ENCODE results near the gene DMRTA1. TPM values are rescaled to one million over a fixed set of nuclear protein-coding genes. Genes with fewer than 3 reads are reported as not detected.

The DMRTA1 gene
- total and polyA plus RNA-seq, 2 donors (not counting 3 experiments of a cell fraction or from before 2014, with no cell fraction given) = 0.19 to 2.1 TPM

DNA sequence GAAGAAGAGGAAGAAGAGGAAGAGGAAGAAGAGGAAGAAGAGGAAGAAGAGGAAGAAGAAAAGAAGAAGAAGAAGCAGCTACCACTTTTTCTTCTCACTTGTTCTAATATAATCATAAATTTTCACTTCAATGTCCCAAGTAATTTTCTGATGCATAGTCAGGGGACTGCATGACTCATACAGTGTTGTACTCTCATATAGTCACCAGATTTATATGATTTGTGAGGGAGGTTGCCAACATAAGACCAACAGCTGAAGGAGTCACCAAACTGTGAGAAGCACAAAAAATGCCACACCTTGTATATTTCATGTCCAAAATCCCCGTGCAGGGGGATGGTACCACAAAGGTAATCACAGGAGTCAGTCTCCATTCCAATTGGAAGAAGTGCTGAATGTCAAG is 32.7 kb upstream of the DMRTA1 start:
- no peak overlapping the region for H3K4me2 ChIP-seq (ENCODE audit: insufficient read depth, low read length)
- H4K20me1 ChIP-seq (replicated peaks; ENCODE audit: control insufficient read depth, extremely low read depth, insufficient read depth, low read length) = no peaks in the 10 kb centered on the region
- H3K4me3 ChIP-seq (replicated peaks in 1 of 3; ENCODE audit: insufficient read depth in 1 of 3, low read depth in 1 of 3, low read length in 3 of 3) = no peak overlapping the region
- H3K9me3 ChIP-seq (replicated peaks; ENCODE audit: control insufficient read depth, insufficient read depth, low read length) = no peaks in the 10 kb centered on the region
- ChIA-PET CTCF (no interaction called here), POLR2A (no interaction called here)
- H2AFZ ChIP-seq (ENCODE audit: low read depth, low read length) = peak overlapping the region; percentile 3
- DNase-seq (ENCODE audit: low read depth, low spot score) (peak; percentile 9), FAIRE-seq (no peak)
- H3K4me1 ChIP-seq (ENCODE audit: control insufficient read depth, extremely low read depth, insufficient read depth, low read length) = peaks cover 29% of the 10 kb centered on the region
- H3K36me3 ChIP-seq (ENCODE audit: control insufficient read depth in 2 of 2, extremely low read depth in 1 of 2, insufficient read depth in 2 of 2, low read length in 2 of 2) = no peaks in the 10 kb centered on the region
- H3K9me1 ChIP-seq (replicated peaks; ENCODE audit: control insufficient read depth, extremely low read depth, insufficient read depth, low read length) = no peaks in the 10 kb centered on the region
- peak; percentile 73 for TF ChIP-seq FOS (IDR thresholded peaks at IDR 0.05; ENCODE audit: borderline replicate concordance, insufficient read depth, low read length)
- TF ChIP-seq POLR2AphosphoS5 (IDR thresholded peaks at IDR 0.05; ENCODE audit: insufficient read depth, low read depth, low read length) = no peak
- dilution Hi-C loops (cut with MboI; ENCODE audit: extremely low pct_ligation_motif_present, low sequenced_read_pairs) (no loop called here), intact Hi-C loops (cut with micrococcal nuclease) (loop anchor here (10.0 kb wide), 1 partner anchor 269 kb away; no protein-coding TSS in a partner anchor)
- no peaks in the 10 kb centered on the region for H3K27me3 ChIP-seq (ENCODE audit: control insufficient read depth in 2 of 2, insufficient read depth in 2 of 2, low read length in 2 of 2)
- no peak overlapping the region for H3K9ac ChIP-seq (replicated peaks; ENCODE audit: extremely low read depth, insufficient read depth, low read length)
- no peaks in the 10 kb centered on the region for H3K79me2 ChIP-seq (ENCODE audit: control insufficient read depth, insufficient read depth, low read length)
- BruUV-seq (replicated peaks) = no TSS peak
- no peak overlapping the region for H3K27ac ChIP-seq (ENCODE audit: insufficient read depth, low read depth, low read length)

DNA sequence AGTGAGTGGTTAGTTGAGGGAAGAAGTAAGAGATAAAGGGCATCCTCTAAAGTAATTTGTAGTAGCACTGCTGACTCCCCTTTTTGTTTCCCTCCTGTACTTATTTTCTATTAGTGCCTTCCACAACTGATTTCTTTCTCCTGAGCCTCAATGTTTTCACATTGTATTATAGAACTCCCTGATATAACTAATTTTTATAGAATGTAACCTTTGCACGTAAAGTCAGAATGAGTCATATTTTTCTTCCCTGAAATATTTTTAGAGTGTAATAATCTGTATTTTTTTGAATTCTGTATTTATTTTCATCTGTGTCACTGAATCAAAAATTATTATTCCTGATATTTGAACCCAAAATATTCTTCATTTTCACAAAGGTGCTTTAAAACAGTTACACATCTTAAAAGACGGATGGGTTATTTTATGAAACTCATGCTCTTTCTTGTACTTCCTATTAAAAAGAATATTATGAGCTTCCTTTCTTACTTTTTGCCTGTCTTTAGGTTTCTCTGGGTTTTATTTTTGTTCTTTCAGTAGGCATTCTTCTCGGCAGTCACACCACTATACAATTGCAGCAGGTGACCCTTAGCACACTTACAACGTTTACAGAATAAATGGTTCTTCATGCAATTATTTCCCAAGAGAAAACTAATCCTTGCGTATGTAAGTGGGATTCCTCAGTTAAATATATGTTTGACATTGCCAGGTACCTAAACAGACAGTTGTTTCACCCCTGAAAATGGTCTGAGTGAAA is 30.5 kb upstream of the DMRTA1 start:
- Histone ChIP-seq H3K4me2 (ENCODE audit: insufficient read depth, low read length) (peak overlapping the region; percentile 92), H3K9ac (replicated peaks; ENCODE audit: extremely low read depth, insufficient read depth, low read length) (peak overlapping the region; percentile 61), H2AFZ (ENCODE audit: low read depth, low read length) (peak overlapping the region; percentile 90), H3K27me3 (ENCODE audit: control insufficient read depth in 2 of 2, insufficient read depth in 2 of 2, low read length in 2 of 2) (no peaks in the 10 kb centered on the region), H3K9me1 (replicated peaks; ENCODE audit: control insufficient read depth, extremely low read depth, insufficient read depth, low read length) (no peaks in the 10 kb centered on the region), H3K4me3 (replicated peaks in 1 of 3; ENCODE audit: insufficient read depth in 1 of 3, low read depth in 1 of 3, low read length in 3 of 3) (peak overlapping the region in 1 of 3 experiments; percentile 33), H3K4me1 (ENCODE audit: control insufficient read depth, extremely low read depth, insufficient read depth, low read length) (peaks cover 29% of the 10 kb centered on the region), H3K36me3 (ENCODE audit: control insufficient read depth in 2 of 2, extremely low read depth in 1 of 2, insufficient read depth in 2 of 2, low read length in 2 of 2) (no peaks in the 10 kb centered on the region), H3K27ac (ENCODE audit: insufficient read depth, low read depth, low read length) (peak overlapping the region; percentile 80), H4K20me1 (replicated peaks; ENCODE audit: control insufficient read depth, extremely low read depth, insufficient read depth, low read length) (no peaks in the 10 kb centered on the region), H3K79me2 (ENCODE audit: control insufficient read depth, insufficient read depth, low read length) (no peaks in the 10 kb centered on the region), H3K9me3 (replicated peaks; ENCODE audit: control insufficient read depth, insufficient read depth, low read length) (no peaks in the 10 kb centered on the region)
- DNase-seq (ENCODE audit: low read depth, low spot score) = peak; percentile 36
- TF ChIP-seq FOS (IDR thresholded peaks at IDR 0.05; ENCODE audit: borderline replicate concordance, insufficient read depth, low read length) (peak; percentile 65), JUN (IDR thresholded peaks at IDR 0.05; ENCODE audit: borderline replicate concordance, insufficient read depth, insufficient read length, low read depth) (peak; percentile 5), POLR2AphosphoS5 (IDR thresholded peaks at IDR 0.05; ENCODE audit: insufficient read depth, low read depth, low read length) (no peak)
- no TSS peak for BruUV-seq (replicated peaks)
- dilution Hi-C loops (cut with MboI; ENCODE audit: extremely low pct_ligation_motif_present, low sequenced_read_pairs) (no loop called here), intact Hi-C loops (cut with micrococcal nuclease) (loop anchor here (1.0 to 10.0 kb wide), 3 partner anchors 30 to 271 kb away; partner anchors contain the start of gene DMRTA1)
- CTCF ChIA-PET = interaction anchor here (1.0 to 3.7 kb wide), 6 partner anchors 9 to 172 kb away, joined by 4 to 26 read pairs (median 6); no protein-coding TSS in a partner anchor
- no peak for FAIRE-seq
- POLR2A ChIA-PET = no interaction called here

All from endothelial cell of umbilical vein (primary cell).